IMR-90 (cell line): ENCODE results near the gene ARMS2. TPM values are rescaled to one million over a fixed set of nuclear protein-coding genes. Genes with fewer than 3 reads are reported as not detected.
A peak's percentile ranks its signal among the peaks of the same experiment; 100 is the strongest.

Experiments
- ATAC-seq: fragments of 200-7000 bp; cut with Tn5 transposase; 2 replicates; pipeline ENCODE4 v1.9.1; 2020; ENCODE audit warnings: low read depth, mild to moderate bottlenecking, moderate library complexity
- BruUV-seq: library from RNA; stranded (reverse); fragments of 400-500 nt; replicated peaks from 2 replicates; lab custom pipeline; 2021; lab: Mats Ljungman, UMichigan
- CTCF ChIA-PET: fragments of 300-600 bp; formaldehyde crosslinking; extraction: SDS; loops from one replicate; lab custom pipeline; 2021; ENCODE audit warnings: antibody characterized with exemption; lab: Yijun Ruan, JAX
- POLR2A ChIA-PET: fragments of 300-600 bp; sonication (Branson Sonifier 250); formaldehyde crosslinking; loops from one replicate; lab custom pipeline; 2022; ENCODE audit warnings: antibody characterized with exemption; ENCODE audit not compliant: unreplicated experiment; lab: Charles Lee
- DNase-seq: peaks from one replicate; pipeline ENCODE4 v3.0.0; 2013
- H2AFZ ChIP-seq: replicated peaks from 2 replicates; pipeline ENCODE3; 2013; ENCODE audit warnings: low read length, mild to moderate bottlenecking; ENCODE audit not compliant: poor library complexity
- H2AK5ac ChIP-seq: 2 replicates; pipeline ENCODE4 v1.6.1; 2013; ENCODE audit warnings: low read depth, low read length, inconsistent platforms
- H2AK9ac ChIP-seq: replicated peaks from 2 replicates; pipeline ENCODE3; 2013; ENCODE audit warnings: mild to moderate bottlenecking, low read depth, low read length, moderate library complexity; ENCODE audit not compliant: poor library complexity
- H2BK120ac ChIP-seq: 2 replicates; pipeline ENCODE4 v1.6.1; 2013; ENCODE audit warnings: low read depth, low read length, inconsistent platforms
- H2BK15ac ChIP-seq: 3 replicates; pipeline ENCODE4 v1.6.1; 2013; ENCODE audit warnings: low read depth, low read length, inconsistent platforms
- H2BK20ac ChIP-seq: 2 replicates; pipeline ENCODE4 v1.6.1; 2013; ENCODE audit warnings: low read depth, mild to moderate bottlenecking, inconsistent platforms, low read length, moderate library complexity
- H2BK5ac ChIP-seq: 2 replicates; pipeline ENCODE4 v1.6.1; 2013; ENCODE audit warnings: mild to moderate bottlenecking, low read depth, low read length, inconsistent platforms; ENCODE audit not compliant: poor library complexity, severe bottlenecking
- H3K14ac ChIP-seq: replicated peaks from 2 replicates; pipeline ENCODE4 v1.6.1; 2013; ENCODE audit warnings: low read depth, low read length, inconsistent platforms
- H3K18ac ChIP-seq: 2 replicates; pipeline ENCODE4 v1.6.1; 2013; ENCODE audit warnings: low read depth, low read length, control low read depth
- H3K23ac ChIP-seq: 2 replicates; pipeline ENCODE4 v1.6.1; 2013; ENCODE audit warnings: low read depth, low read length, inconsistent platforms
- H3K27ac ChIP-seq: 2 replicates; pipeline ENCODE4 v1.5.1; 2013; ENCODE audit warnings: mild to moderate bottlenecking, control low read depth, low read length; ENCODE audit not compliant: insufficient read depth
- H3K27me3 ChIP-seq: 2 replicates; pipeline ENCODE4 v1.6.1; 2013; ENCODE audit warnings: low read length; ENCODE audit not compliant: control insufficient read depth, insufficient read depth
- H3K36me3 ChIP-seq: 2 replicates; pipeline ENCODE4 v1.6.1; 2013; ENCODE audit warnings: low read length, mixed read lengths; ENCODE audit not compliant: control insufficient read depth, insufficient read depth
- H3K4ac ChIP-seq: 2 replicates; pipeline ENCODE4 v1.6.1; 2013; ENCODE audit warnings: low read depth, low read length, inconsistent platforms
- H3K4me1 ChIP-seq: 2 replicates; pipeline ENCODE4 v1.6.1; 2013; ENCODE audit warnings: low read length, mixed read lengths; ENCODE audit not compliant: control insufficient read depth, insufficient read depth
- H3K4me2 ChIP-seq: 2 replicates; pipeline ENCODE4 v1.6.1; 2013; ENCODE audit warnings: low read depth, mild to moderate bottlenecking, control low read depth, low read length, moderate library complexity
- H3K4me3 ChIP-seq: 2 replicates; pipeline ENCODE4 v1.5.1; 2013; ENCODE audit warnings: low read depth, mild to moderate bottlenecking, control low read depth, low read length, moderate library complexity; ENCODE audit not compliant: insufficient read depth
- H3K56ac ChIP-seq: 2 replicates; pipeline ENCODE4 v1.6.1; 2013; ENCODE audit warnings: low read length, inconsistent platforms; ENCODE audit not compliant: insufficient read depth; ENCODE audit errors: extremely low read depth
- H3K79me1 ChIP-seq, 2 experiments: 2 replicates each; pipeline ENCODE4 v1.6.1; 2013; ENCODE audit warnings: low read length in 2 of 2, inconsistent platforms in 1 of 2, low read depth in 1 of 2
- H3K9ac ChIP-seq: 2 replicates; pipeline ENCODE4 v1.6.1; 2013; ENCODE audit warnings: low read depth, low read length, control low read depth
- H3K9me1 ChIP-seq: 2 replicates; pipeline ENCODE4 v1.6.1; 2013; ENCODE audit warnings: low read length, inconsistent platforms; ENCODE audit not compliant: insufficient read depth
- H3K9me3 ChIP-seq: 2 replicates; pipeline ENCODE4 v1.6.1; 2013; ENCODE audit warnings: low read length; ENCODE audit not compliant: control insufficient read depth, insufficient read depth
- H4K20me1 ChIP-seq: 2 replicates; pipeline ENCODE4 v1.6.1; 2013; ENCODE audit warnings: low read length, inconsistent platforms; ENCODE audit not compliant: insufficient read depth
- H4K5ac ChIP-seq: 2 replicates; pipeline ENCODE4 v1.6.1; 2013; ENCODE audit warnings: mild to moderate bottlenecking, low read depth, low read length, control low read depth
- H4K8ac ChIP-seq, 2 experiments: 2 replicates each; pipeline ENCODE4 v1.6.1; 2013; ENCODE audit warnings: low read depth in 2 of 2, low read length in 2 of 2, control low read depth in 1 of 2, inconsistent platforms in 1 of 2
- H4K91ac ChIP-seq: 2 replicates; pipeline ENCODE4 v1.6.1; 2013; ENCODE audit warnings: low read depth, low read length, inconsistent platforms; ENCODE audit not compliant: insufficient read depth
- BHLHE40 ChIP-seq: fragments of 150-350 bp; IDR thresholded peaks from 2 replicates; pipeline ENCODE4 v1.6.1; 2016; ENCODE audit warnings: mild to moderate bottlenecking, low read depth, low read length
- CEBPB ChIP-seq: IDR thresholded peaks from 2 replicates; pipeline ENCODE4 v1.6.1; 2012; ENCODE audit warnings: low read depth, low read length, improper control_type of control experiment
- CHD1 ChIP-seq: IDR thresholded peaks from 2 replicates; pipeline ENCODE4 v1.6.1; 2012; ENCODE audit warnings: low read depth, low read length, improper control_type of control experiment
- MXI1 ChIP-seq: IDR thresholded peaks from 2 replicates; pipeline ENCODE4 v1.6.1; 2012; ENCODE audit warnings: low read depth, mild to moderate bottlenecking, low read length, moderate library complexity, borderline replicate concordance
- RFX5 ChIP-seq: IDR thresholded peaks from 2 replicates; pipeline ENCODE4 v1.8.0; 2012; ENCODE audit warnings: low read depth, mild to moderate bottlenecking, low read length, moderate library complexity
- WGBS, 2 experiments: methylation state at CpG; one replicate each; pipeline versions ENCODE4 v1.1.5 to v1.1.7; 2013; ENCODE audit warnings: missing lambda C conversion rate in 2 of 2; ENCODE audit not compliant: insufficient read length in 1 of 2; ENCODE audit errors: extremely low coverage in 2 of 2; 5-methylcytosine and 5-hydroxymethylcytosine counted together
- dilution Hi-C: fragments of 300-500 bp; cut with HindIII; formaldehyde crosslinking; loops from one replicate; pipeline ENCODE4 v1.14.3; 2018; ENCODE audit warnings: low sequenced_read_pairs; ENCODE audit not compliant: unreplicated experiment
- in situ Hi-C: fragments of 300-500 bp; cut with MboI; formaldehyde crosslinking; loops from 3 replicates; pipeline ENCODE4 v1.14.3; 2019; ENCODE audit warnings: low sequenced_read_pairs, inconsistent platforms, mixed read lengths
- intact Hi-C: fragments of 100-400 bp; cut with micrococcal nuclease; formaldehyde crosslinking; loops from 2 replicates; pipeline ENCODE4 v1.10.0; 2022
- polyA plus RNA-seq, 3 experiments: library from polyadenylated mRNA; depleted of rRNA; stranded (reverse); fragments of >200 nt; gene quantifications; 2 replicates each; pipeline ENCODE4 v1.2.3, GENCODE V29; 2012; ENCODE audit warnings: low replicate concordance in 1 of 3
- total RNA-seq: library from RNA; depleted of rRNA; stranded (reverse); fragments of >200 nt; gene quantifications from 2 replicates; pipeline ENCODE4 v1.2.3, GENCODE V29; 2012
- TF ChIP-seq, protein P1 (sequence below): fragments of 150-350 bp; IDR thresholded peaks from 2 replicates; pipeline ENCODE4 v1.6.1; 2017; ENCODE audit warnings: mild to moderate bottlenecking, antibody characterized with exemption, low read length, low read depth
- TF ChIP-seq, protein P2 (sequence below): conservative IDR thresholded peaks from 2 replicates; pipeline ENCODE4 v1.5.1; 2012; ENCODE audit warnings: mild to moderate bottlenecking, low read depth, low read length, improper control_type of control experiment

Gene ARMS2
- total and polyA plus RNA-seq, 2 of the 4 experiments (the other 2 are of a cell fraction) = not detected

- Histone ChIP-seq H3K23ac (peak overlapping the region; percentile 92), H3K9me1 (peaks cover 8% of the 10 kb centered on the region), H2AFZ (peak overlapping the region; percentile 91), H3K4me3 (peak overlapping the region; percentile 52), H2BK15ac (peak overlapping the region; percentile 4; the same call in 1 of the 3 replicates), H3K9me3 (no peaks in the 10 kb centered on the region), H4K8ac (peak overlapping the region; percentile 38 to 67; a peak in 3 of 4 replicates), H4K20me1 (peaks cover 7% of the 10 kb centered on the region; the same call in 1 of the 2 replicates), H4K5ac (no peak overlapping the region), H3K9ac (peak overlapping the region; percentile 50), H2BK5ac (no peak overlapping the region), H2AK9ac (peak overlapping the region; percentile 83), H3K4me2 (peak overlapping the region; percentile 76), H3K36me3 (no peaks in the 10 kb centered on the region; the same call in 1 of the 2 replicates), H2BK120ac (peak overlapping the region; percentile 58), H3K27me3 (no peaks in the 10 kb centered on the region; the same call in 1 of the 2 replicates), H3K56ac (peak overlapping the region; percentile 46; the same call in 1 of the 2 replicates), H3K18ac (0 out of 2 replicates have a peak overlapping the region, but pooled peaks have one; percentile 0), H3K4me1 (peaks cover 12% of the 10 kb centered on the region), H3K14ac (peak overlapping the region; percentile 83), H2AK5ac (peak overlapping the region; percentile 26), H3K4ac (peak overlapping the region; percentile 77), H3K79me1 (peaks cover 4 to 20% of the 10 kb centered on the region in 2 experiments; a peak in 3 of 4 replicates), H4K91ac (peak overlapping the region; percentile 51), H3K27ac (peak overlapping the region; percentile 34), H2BK20ac (peak overlapping the region; percentile 9; the same call in 1 of the 2 replicates)
- no peak for TF ChIP-seq CHD1
- TF ChIP-seq BHLHE40 = no peak
- no peak for TF ChIP-seq RFX5
- peak; percentile 60; the same call in 1 of the 2 replicates for TF ChIP-seq CEBPB
- peak; percentile 31; the same call in 1 of the 2 replicates for TF ChIP-seq MXI1
- TF ChIP-seq, protein P1, sequence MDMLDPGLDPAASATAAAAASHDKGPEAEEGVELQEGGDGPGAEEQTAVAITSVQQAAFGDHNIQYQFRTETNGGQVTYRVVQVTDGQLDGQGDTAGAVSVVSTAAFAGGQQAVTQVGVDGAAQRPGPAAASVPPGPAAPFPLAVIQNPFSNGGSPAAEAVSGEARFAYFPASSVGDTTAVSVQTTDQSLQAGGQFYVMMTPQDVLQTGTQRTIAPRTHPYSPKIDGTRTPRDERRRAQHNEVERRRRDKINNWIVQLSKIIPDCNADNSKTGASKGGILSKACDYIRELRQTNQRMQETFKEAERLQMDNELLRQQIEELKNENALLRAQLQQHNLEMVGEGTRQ = no peak
- TF ChIP-seq, protein P2, sequence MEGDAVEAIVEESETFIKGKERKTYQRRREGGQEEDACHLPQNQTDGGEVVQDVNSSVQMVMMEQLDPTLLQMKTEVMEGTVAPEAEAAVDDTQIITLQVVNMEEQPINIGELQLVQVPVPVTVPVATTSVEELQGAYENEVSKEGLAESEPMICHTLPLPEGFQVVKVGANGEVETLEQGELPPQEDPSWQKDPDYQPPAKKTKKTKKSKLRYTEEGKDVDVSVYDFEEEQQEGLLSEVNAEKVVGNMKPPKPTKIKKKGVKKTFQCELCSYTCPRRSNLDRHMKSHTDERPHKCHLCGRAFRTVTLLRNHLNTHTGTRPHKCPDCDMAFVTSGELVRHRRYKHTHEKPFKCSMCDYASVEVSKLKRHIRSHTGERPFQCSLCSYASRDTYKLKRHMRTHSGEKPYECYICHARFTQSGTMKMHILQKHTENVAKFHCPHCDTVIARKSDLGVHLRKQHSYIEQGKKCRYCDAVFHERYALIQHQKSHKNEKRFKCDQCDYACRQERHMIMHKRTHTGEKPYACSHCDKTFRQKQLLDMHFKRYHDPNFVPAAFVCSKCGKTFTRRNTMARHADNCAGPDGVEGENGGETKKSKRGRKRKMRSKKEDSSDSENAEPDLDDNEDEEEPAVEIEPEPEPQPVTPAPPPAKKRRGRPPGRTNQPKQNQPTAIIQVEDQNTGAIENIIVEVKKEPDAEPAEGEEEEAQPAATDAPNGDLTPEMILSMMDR = no peak
- intact Hi-C loops = loop anchor here (2.0 to 5.0 kb wide), 2 partner anchors 85 to 102 kb away; no protein-coding TSS in a partner anchor
- WGBS, 2 experiments = 8% methylated on average over 18 of the region's 47 CpGs; no CpG with 5 or more reads in 1 of the 2 experiments
- POLR2A ChIA-PET = interaction anchor here (0.6 kb wide), 1 partner anchor 27 kb away, joined by 3 read pairs; no protein-coding TSS in a partner anchor
- no TSS peak for BruUV-seq
- in situ Hi-C loops = loop anchor here (10.0 kb wide), 1 partner anchor 338 kb away; no protein-coding TSS in a partner anchor
- dilution Hi-C loops = no loop called here
- DNase-seq (peak; percentile 51), ATAC-seq (peak; percentile 31)
- CTCF ChIA-PET = no interaction called here
Measured at GRCh38 chr10:122462533-122463465, 8.3 kb downstream of the ARMS2 start.
